ENCODE data around the gene NLGN1. TPM values are rescaled to one million over a fixed set of nuclear protein-coding genes. Genes with fewer than 3 reads are reported as not detected.

The NLGN1 gene
- total RNA-seq, 1 experiment from 2014 or later: 8.6 TPM

DNA sequence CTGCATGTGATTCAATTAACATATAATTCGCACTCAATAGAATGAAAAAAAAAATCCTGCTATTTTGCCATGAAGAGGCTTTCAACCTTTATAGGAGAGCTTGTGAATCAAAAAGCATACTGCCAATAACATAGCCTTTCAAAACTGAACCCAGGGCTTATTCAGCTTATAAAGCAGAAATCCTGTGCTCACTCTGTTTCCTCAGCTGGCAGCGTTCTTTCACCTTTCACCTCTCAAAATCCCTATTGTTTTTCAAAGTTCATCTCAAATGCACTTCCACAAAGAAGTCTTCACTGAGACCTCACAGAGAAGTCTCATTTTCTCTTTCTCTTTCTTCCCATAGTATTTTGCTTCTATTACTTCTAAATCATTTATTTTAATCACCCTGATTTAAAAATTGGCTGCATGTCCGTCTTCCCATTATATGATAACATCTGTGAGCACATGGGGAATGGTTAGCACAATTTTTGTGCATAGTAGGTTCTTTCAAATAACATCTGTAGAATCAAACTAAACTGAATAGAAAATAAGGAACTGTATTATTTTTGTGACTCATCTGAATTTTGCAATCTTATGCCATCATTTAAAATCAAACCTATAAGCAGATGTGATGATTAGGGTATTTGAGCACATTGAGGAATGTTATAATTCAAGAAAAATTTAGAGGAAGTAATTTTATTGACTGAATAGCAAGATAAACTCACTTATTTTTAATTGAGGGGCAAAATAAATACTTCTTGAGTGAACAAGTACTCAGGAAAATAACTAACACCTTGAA lies 373.4 kb downstream of the NLGN1 start:
- in situ Hi-C loops (cut with HindIII; ENCODE audit: low pct_unique_long_range_greater_than_20kb, low sequenced_read_pairs): no loop called here
- DNase-seq (ENCODE audit: low read depth): no peak

DNA sequence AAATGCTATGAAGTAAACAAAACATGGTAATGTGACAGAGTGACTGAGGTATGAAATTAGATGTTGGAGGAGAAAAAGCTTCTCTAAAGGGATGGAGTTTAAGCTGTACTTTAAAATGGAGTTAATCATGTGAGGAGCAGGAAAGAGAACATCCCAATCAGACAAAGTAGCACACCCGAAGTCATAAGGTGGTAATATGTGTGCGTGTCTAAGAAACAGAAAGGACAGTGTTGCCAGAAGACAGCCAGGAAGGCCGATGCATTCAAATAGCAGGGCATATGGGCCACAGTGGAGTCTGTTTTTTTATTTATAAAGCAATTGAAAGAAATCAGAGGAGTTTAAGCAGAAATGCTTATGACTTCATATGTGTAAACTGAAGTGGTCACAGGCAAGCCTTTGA lies 376.3 kb downstream of the NLGN1 start:
- no peak for DNase-seq (ENCODE audit: low read depth)
- in situ Hi-C loops (cut with HindIII; ENCODE audit: low pct_unique_long_range_greater_than_20kb, low sequenced_read_pairs): no loop called here

DNA sequence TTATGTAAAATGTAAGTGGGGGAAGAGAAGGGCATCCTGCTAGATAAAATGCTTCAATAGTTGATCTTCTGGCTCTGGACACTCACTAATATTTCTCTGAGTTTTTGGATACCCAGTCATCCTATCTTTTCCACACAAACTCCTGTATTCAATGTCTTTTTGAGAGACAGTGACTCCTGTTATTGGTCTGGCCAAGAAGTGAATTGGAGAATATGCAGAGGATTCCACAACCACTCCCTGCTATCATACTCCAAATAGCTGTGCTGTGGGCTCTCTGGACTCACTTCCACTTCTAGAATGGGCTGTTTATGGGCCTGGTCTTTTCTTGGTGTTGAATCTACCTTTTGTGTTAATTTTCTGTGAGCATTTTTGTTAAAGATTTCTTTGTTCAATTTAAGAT lies 376.8 kb downstream of the NLGN1 start:
- DNase-seq (ENCODE audit: low read depth): no peak
- in situ Hi-C loops (cut with HindIII; ENCODE audit: low pct_unique_long_range_greater_than_20kb, low sequenced_read_pairs): no loop called here

DNA sequence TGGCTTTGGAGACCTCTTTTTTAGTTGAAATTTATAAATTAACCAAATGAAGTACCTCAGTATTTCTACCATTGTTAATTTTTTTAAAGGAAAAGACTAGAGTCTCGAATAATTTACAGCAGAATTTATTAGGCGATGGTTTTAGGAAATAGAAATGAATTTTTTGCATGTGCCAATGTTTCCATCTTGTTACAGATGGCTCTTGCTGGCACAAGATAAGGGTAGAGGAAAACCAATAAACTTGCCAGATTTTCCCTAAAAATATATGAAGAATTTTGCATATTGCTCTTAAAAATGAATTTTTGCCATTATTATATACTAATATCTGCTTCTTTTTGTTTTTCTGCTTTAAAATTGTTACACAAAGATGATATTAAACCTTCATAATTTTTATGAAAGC lies 380.7 kb downstream of the NLGN1 start:
- DNase-seq (ENCODE audit: low read depth): no peak
- in situ Hi-C loops (cut with HindIII; ENCODE audit: low pct_unique_long_range_greater_than_20kb, low sequenced_read_pairs): no loop called here

DNA sequence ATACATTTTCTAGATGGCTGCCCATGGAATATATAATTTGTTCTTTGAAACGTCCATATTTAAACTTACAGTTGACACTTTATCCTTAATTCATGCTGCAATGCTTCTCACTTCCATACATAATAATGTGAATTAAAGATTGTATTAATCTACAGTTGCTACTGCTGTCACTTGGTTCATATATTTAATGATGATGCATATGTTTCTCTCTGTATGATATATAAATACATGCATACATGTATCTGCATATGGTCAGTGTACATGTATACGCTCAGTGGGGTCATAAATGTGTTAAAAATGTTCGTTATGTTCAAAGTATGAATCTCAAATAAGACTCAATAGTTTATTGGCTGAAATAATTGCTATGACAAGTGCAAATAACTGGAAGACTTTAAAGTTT lies 382.5 kb downstream of the NLGN1 start:
- no peak for DNase-seq (ENCODE audit: low read depth)
- in situ Hi-C loops (cut with HindIII; ENCODE audit: low pct_unique_long_range_greater_than_20kb, low sequenced_read_pairs): no loop called here

DNA sequence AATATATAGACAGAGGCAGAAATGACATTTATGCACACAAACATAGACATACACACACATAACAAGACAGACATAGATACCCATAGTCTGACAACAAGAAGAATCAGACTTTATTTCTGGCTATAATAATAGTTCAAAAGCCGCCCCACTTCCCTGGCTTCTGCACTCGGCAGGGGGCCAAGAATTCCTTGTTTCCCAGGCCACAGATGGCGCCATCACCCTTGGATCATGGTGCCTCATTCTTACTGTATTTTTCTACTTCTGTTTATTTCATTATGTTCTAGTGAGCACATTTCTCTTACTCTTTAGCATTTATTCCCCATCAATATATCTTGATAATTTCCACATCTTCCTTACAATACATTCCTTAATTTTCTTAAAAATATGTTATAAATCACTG lies 387.5 kb downstream of the NLGN1 start:
- in situ Hi-C loops (cut with HindIII; ENCODE audit: low pct_unique_long_range_greater_than_20kb, low sequenced_read_pairs): no loop called here
- DNase-seq (ENCODE audit: low read depth): no peak

DNA sequence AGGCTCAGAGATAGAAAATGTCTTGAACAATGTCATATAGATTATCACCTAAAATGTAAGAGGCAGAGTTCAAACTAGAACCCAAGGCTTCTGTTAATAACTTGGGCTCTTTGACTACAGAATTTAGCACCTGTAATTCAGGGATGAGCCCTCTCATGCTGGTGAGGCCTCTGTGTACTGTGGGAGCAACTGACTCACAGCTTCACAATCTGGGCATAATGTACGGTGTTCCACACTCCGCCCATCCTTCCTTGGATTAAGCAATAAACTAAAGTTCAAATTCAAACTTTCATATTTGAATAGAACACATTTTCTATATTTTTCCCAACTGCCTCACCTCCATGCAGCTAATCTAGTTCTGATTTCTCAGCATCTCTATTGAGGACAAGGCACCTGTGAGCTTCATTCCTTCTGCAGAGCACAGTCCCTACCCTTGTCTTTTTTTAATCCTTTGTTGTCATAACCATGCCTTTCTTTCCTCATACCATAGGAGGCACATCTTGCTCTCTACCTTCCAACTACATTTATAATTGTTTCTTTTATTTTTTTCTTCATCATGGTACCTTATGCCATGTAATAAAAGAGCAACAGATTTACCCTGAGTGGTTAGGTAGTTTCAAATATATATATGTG lies 392.1 kb downstream of the NLGN1 start:
- no peak for DNase-seq (ENCODE audit: low read depth)
- in situ Hi-C loops (cut with HindIII; ENCODE audit: low pct_unique_long_range_greater_than_20kb, low sequenced_read_pairs): no loop called here

GRCh38 chr3:173793963-173794362 lies 396.4 kb downstream of the NLGN1 start:
- in situ Hi-C loops (cut with HindIII; ENCODE audit: low pct_unique_long_range_greater_than_20kb, low sequenced_read_pairs): no loop called here
- no peak for DNase-seq (ENCODE audit: low read depth)

- in situ Hi-C loops (cut with HindIII; ENCODE audit: low pct_unique_long_range_greater_than_20kb, low sequenced_read_pairs): no loop called here
Measured at GRCh38 chr3:173796405-173796804, 398.9 kb downstream of the NLGN1 start.

GRCh38 chr3:173796890-173797289 lies 399.3 kb downstream of the NLGN1 start:
- in situ Hi-C loops (cut with HindIII; ENCODE audit: low pct_unique_long_range_greater_than_20kb, low sequenced_read_pairs): no loop called here
- no peak for DNase-seq (ENCODE audit: low read depth)

More at GRCh38 chr3:173796405-173796804, 398.9 kb downstream of the NLGN1 start:
- DNase-seq (ENCODE audit: low read depth): no peak

GRCh38 chr3:173799060-173799816 lies 401.7 kb downstream of the NLGN1 start:
- DNase-seq (ENCODE audit: low read depth): no peak
- in situ Hi-C loops (cut with HindIII; ENCODE audit: low pct_unique_long_range_greater_than_20kb, low sequenced_read_pairs): no loop called here

- in situ Hi-C loops (cut with HindIII; ENCODE audit: low pct_unique_long_range_greater_than_20kb, low sequenced_read_pairs): no loop called here
- no peak for DNase-seq (ENCODE audit: low read depth)
Measured at GRCh38 chr3:173800154-173800553, 402.6 kb downstream of the NLGN1 start.

DNA sequence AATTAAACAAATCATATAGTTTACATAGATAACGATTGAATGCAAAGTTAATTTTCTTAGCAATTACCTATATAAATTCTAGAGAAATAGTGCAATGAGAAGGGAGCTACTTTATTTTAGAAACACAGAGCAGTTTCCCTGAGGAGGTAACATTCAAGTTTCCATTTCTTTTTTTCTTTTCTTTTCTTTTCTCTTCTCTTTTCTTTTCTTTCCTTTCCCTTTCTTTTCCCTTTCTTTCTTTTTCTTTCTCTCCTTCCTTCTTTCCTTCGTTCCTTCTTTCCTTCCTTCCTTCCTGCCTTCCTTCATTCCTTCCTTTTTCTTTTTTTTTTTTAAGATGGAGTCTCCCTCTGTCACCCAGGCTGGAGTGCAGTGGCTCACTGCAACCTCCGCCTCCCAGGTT lies 417.3 kb downstream of the NLGN1 start:
- in situ Hi-C loops (cut with HindIII; ENCODE audit: low pct_unique_long_range_greater_than_20kb, low sequenced_read_pairs): no loop called here

DNA sequence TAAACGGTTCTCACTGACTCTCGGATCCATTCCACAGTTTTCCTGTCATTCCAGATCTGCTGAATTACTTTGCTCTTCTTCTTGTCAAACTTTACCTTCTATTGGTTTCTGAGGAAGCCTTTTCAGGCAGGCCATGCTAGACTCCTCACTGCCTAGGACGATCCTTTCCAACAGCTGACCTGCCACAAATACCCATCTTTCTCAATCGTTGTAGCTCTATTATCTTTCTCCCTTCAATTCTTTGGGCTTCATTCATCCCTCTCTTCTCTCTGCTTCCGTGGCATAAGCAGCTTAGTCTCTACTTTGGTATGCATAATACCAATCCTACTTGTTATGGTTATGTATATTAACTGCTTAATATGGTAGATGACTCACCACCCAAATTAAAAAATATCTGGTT lies 421.8 kb downstream of the NLGN1 start:
- no peak for DNase-seq (ENCODE audit: low read depth)
- in situ Hi-C loops (cut with HindIII; ENCODE audit: low pct_unique_long_range_greater_than_20kb, low sequenced_read_pairs): no loop called here

More for the DNA sequence above, 417.3 kb downstream of the NLGN1 start:
- no peak for DNase-seq (ENCODE audit: low read depth)

- DNase-seq (ENCODE audit: low read depth): no peak
- in situ Hi-C loops (cut with HindIII; ENCODE audit: low pct_unique_long_range_greater_than_20kb, low sequenced_read_pairs): no loop called here
Measured at GRCh38 chr3:173823911-173824460, 426.4 kb downstream of the NLGN1 start.

GRCh38 chr3:173825730-173826129 lies 428.2 kb downstream of the NLGN1 start:
- in situ Hi-C loops (cut with HindIII; ENCODE audit: low pct_unique_long_range_greater_than_20kb, low sequenced_read_pairs): no loop called here
- DNase-seq (ENCODE audit: low read depth): no peak

DNA sequence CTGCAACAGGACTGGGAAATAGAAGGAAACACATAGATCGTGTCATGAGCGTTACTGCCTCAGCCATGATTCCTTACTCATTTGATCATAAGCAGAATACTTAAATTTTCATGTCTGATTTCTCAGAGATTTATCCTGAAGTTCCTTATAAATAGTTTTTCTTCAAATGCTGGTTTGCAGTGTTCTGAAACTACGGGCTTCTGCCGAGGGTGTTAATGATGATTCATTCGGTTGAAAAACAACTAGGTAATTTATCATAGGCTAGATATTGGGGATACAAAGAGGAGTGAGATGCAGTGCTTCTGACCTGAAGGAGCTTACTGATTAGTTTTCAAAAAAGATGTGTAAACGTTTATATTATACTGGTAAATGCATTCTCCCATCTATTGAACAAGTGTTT lies 428.9 kb downstream of the NLGN1 start:
- no peak for DNase-seq (ENCODE audit: low read depth)
- in situ Hi-C loops (cut with HindIII; ENCODE audit: low pct_unique_long_range_greater_than_20kb, low sequenced_read_pairs): no loop called here

DNA sequence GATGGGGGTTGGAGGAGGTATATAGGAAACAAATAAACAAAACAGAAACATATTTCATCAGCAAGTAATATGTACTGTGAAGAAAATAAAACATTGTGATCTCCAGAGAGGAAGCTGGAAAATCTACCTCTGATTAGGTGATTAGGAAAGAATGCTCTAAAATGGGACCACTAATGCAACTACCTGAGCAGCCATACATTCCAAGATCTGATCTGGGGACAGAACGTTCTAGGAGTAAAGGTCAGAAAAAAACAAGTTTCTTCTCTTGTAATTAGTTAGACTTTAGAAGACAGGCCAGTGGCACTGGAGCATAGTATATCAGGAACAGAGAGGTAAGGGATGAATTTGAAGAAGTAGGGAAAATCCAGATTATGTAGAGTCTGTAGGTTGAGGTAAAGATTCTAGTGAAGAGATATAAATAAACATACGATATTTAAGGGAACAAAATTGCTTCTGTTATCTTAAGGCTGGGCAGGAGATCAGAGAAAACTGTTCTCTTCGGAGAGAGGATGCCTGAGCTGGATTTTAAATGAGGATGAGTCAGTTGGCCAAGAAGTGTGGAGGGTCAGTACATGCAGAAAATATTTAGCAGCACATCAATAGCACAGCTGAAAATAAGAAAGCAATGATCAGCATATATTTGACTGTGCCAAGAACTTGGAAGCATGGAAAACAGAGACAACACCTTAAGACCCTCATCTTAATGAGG lies 429.5 kb downstream of the NLGN1 start:
- in situ Hi-C loops (cut with HindIII; ENCODE audit: low pct_unique_long_range_greater_than_20kb, low sequenced_read_pairs): no loop called here
- DNase-seq (ENCODE audit: low read depth): no peak
